CD4-positive, alpha-beta T cell (primary cell): ENCODE measurements around the gene STK32C. TPM values are rescaled to one million over a fixed set of nuclear protein-coding genes. Genes with fewer than 3 reads are reported as not detected.

Source experiments
- ATAC-seq: fragments of 200-7000 bp; cut with Tn5 transposase; one replicate; pipeline ENCODE4 v1.10.0; 2022; ENCODE audit warnings: mild to moderate bottlenecking; ENCODE audit not compliant: poor library complexity
- CTCF ChIA-PET: fragments of 350-600 bp; sonication (Branson Sonifier 250); formaldehyde crosslinking; loops from one replicate; lab custom pipeline; 2021; ENCODE audit warnings: antibody characterized with exemption, inconsistent platforms; lab: Charles Lee
- POLR2A ChIA-PET: fragments of 350-600 bp; sonication (Branson Sonifier 250); formaldehyde crosslinking; loops from one replicate; lab custom pipeline; 2021; ENCODE audit warnings: antibody characterized with exemption, inconsistent platforms; lab: Charles Lee
- DNase-seq, 14 experiments: peaks; one replicate each; pipeline ENCODE4 v3.0.0-alpha.2; 2013 to 2020; ENCODE audit warnings: mixed read lengths in 2 of 14
- H3K27ac ChIP-seq, 2 donors: one replicate each; pipeline versions ENCODE4 v1.5.1 to v1.7.0; 2013; ENCODE audit warnings: low read length in 2 of 2, low read depth in 1 of 2, mild to moderate bottlenecking in 1 of 2
- H3K27me3 ChIP-seq, 2 experiments: 1 replicate in 1 of 2; 2 replicates in 1 of 2; pipeline versions ENCODE4 v1.6.1 to v1.7.0; 2013; ENCODE audit warnings: low read length in 2 of 2, control low read depth in 1 of 2, mild to moderate bottlenecking in 1 of 2, moderate library complexity in 1 of 2; ENCODE audit not compliant: insufficient read depth in 2 of 2, control insufficient read depth in 1 of 2
- H3K36me3 ChIP-seq: one replicate; pipeline ENCODE4 v1.6.1; 2013; ENCODE audit warnings: low read length, control low read depth; ENCODE audit not compliant: insufficient read depth
- H3K4me1 ChIP-seq: one replicate; pipeline ENCODE4 v1.6.1; 2013; ENCODE audit warnings: low read length, control low read depth; ENCODE audit not compliant: insufficient read depth
- H3K4me3 ChIP-seq: one replicate; pipeline ENCODE4 v1.5.1; 2013; ENCODE audit warnings: mild to moderate bottlenecking, low read length, moderate library complexity
- H3K9me3 ChIP-seq, 2 experiments: 1 replicate in 1 of 2; 2 replicates in 1 of 2; pipeline versions ENCODE4 v1.6.1 to v1.7.0; 2013; ENCODE audit warnings: low read length in 2 of 2, mild to moderate bottlenecking in 2 of 2, control low read depth in 1 of 2, moderate library complexity in 1 of 2; ENCODE audit not compliant: control insufficient read depth in 1 of 2, insufficient read depth in 1 of 2
- H3K27ac Mint-ChIP-seq: one replicate; pipeline ENCODE4 v1.8.0; 2020; ENCODE audit warnings: mixed read lengths
- H3K27me3 Mint-ChIP-seq: one replicate; pipeline ENCODE4 v1.8.0; 2021; ENCODE audit warnings: mixed read lengths
- H3K36me3 Mint-ChIP-seq: one replicate; pipeline ENCODE4 v1.8.0; 2021; ENCODE audit warnings: low read depth, mixed read lengths
- H3K4me1 Mint-ChIP-seq: one replicate; pipeline ENCODE4 v1.8.0; 2021; ENCODE audit warnings: low read depth, mixed read lengths
- H3K4me3 Mint-ChIP-seq: one replicate; pipeline ENCODE4 v1.8.0; 2020; ENCODE audit warnings: mild to moderate bottlenecking, mixed read lengths
- H3K9me3 Mint-ChIP-seq: one replicate; pipeline ENCODE4 v1.8.0; 2020; ENCODE audit warnings: mixed read lengths
- CTCF ChIP-seq: fragments of 200-600 bp; IDR thresholded peaks from one replicate; pipeline ENCODE4 v1.8.0; 2022; ENCODE audit warnings: antibody characterized with exemption, mild to moderate bottlenecking
- intact Hi-C, 2 experiments: fragments of 100-400 bp; cut with DNase I in 1 of 2; cut with micrococcal nuclease in 1 of 2; formaldehyde crosslinking; loops; one replicate each; pipeline versions ENCODE4 v1.15.1 to v1.9.0; 2023 to 2025; cut with DNase I, micrococcal nuclease
- total RNA-seq, 174 experiments: library from RNA in 2 of 174; stranded (reverse) in 2 of 174; gene quantifications; one replicate each; pipeline ENCODE4 v1.2.3 and lab custom pipeline; 2021 to 2026

The STK32C gene
- total RNA-seq, 2 experiments from 2014 or later, result 4.9 to 5.2 TPM

GRCh38 chr10:132179551-132180392, 128.0 kb downstream of the STK32C start:
- Histone ChIP-seq H3K4me3 (no peak overlapping the region), H3K4me1 (no peaks in the 10 kb centered on the region), H3K9me3 (peaks cover 0 to 7% of the 10 kb centered on the region in 2 experiments), H3K27ac (no peak overlapping the region), H3K27me3 (peaks cover 13 to 27% of the 10 kb centered on the region in 2 experiments), H3K36me3 (no peaks in the 10 kb centered on the region)
- Mint-ChIP-seq H3K36me3 (no peaks in the 10 kb centered on the region), H3K27ac (no peak overlapping the region), H3K4me3 (no peak overlapping the region), H3K4me1 (peaks cover 2% of the 10 kb centered on the region), H3K27me3 (peaks cover 70% of the 10 kb centered on the region), H3K9me3 (no peaks in the 10 kb centered on the region)
- ATAC-seq (no peak), DNase-seq (no peak)
- no peak for TF ChIP-seq CTCF
- POLR2A ChIA-PET, result no interaction called here
- intact Hi-C loops, result no loop called here
- CTCF ChIA-PET, result no interaction called here

DNA sequence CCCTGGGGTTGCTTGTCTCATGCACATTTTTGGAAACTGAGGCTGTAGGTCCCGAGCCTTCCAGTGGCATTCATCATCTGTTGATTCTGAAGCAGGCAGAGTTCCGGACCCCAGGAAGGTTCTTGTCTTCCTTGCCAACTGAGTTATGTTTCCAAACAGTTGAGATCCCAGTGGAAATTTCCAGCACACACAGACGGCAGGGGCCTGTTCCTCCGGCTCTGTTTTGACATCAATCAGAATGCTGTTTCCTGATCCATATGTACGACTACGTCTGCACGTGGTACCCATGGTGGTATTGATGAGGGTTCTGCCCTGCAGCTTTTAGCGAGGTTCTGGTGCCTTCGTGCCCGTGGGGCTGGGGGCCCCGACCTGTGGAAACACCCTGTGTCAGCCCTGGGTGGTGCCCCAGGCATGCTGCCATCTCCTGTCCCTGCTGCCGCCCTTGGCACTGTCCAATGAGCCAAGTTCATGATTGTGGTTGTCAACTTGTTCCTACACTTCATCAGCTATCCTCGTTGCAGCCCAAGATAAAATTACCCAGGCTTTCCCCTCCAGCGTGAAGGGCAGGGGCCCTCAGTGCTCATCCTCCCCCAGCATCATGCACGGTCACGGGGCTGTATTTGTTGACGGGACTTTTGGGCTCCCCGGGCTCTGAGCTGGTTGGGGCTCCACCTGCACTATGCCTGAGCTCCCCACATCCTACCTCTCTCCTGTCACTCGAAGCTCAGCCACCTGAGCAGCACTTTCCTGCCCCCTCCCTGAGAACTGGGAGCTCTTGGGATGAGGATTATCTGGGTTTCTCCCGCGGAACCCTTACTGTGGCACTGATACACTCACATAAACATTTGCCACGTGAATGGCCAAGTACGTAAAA, 128.8 kb downstream of the STK32C start:
- ChIA-PET CTCF (no interaction called here), POLR2A (no interaction called here)
- TF ChIP-seq CTCF, result no peak
- peaks cover 0 to 5% of the 10 kb centered on the region in 2 experiments for H3K9me3 ChIP-seq
- Mint-ChIP-seq H3K27me3 (peaks cover 63% of the 10 kb centered on the region), H3K27ac (no peak overlapping the region), H3K36me3 (no peaks in the 10 kb centered on the region), H3K9me3 (no peaks in the 10 kb centered on the region), H3K4me1 (peaks cover 4% of the 10 kb centered on the region), H3K4me3 (no peak overlapping the region)
- no peak overlapping the region for H3K4me3 ChIP-seq
- ATAC-seq, result no peak
- peaks cover 13 to 27% of the 10 kb centered on the region in 2 experiments for H3K27me3 ChIP-seq
- no peak for DNase-seq
- no peak overlapping the region for H3K27ac ChIP-seq
- no peaks in the 10 kb centered on the region for H3K4me1 ChIP-seq
- intact Hi-C loops, result no loop called here
- H3K36me3 ChIP-seq, result no peaks in the 10 kb centered on the region

DNA sequence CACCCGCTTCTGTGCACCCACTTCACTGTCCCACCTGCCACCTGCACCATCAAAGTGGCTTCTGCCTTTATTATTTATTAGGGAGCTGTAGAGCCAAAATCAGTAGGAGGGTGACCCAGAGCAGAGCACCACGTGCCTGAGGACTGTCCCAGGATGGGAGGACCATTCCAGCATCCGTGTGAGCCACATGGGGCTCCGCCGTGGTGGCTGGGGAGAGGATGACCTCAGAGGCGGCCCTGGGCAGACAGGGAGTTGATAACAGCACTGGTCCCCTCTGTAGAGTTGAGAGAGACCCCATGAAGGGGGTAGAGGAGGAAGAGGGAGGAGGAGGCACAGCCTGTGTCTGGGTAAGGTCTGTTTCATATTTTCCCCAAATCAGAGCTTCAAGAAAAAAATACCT, 129.7 kb downstream of the STK32C start:
- Histone ChIP-seq H3K27ac (no peak overlapping the region), H3K9me3 (peaks cover 0 to 5% of the 10 kb centered on the region in 2 experiments), H3K36me3 (no peaks in the 10 kb centered on the region), H3K4me3 (no peak overlapping the region), H3K27me3 (peaks cover 13 to 27% of the 10 kb centered on the region in 2 experiments), H3K4me1 (peaks cover 3% of the 10 kb centered on the region)
- no peak overlapping the region for H3K4me3 Mint-ChIP-seq
- peaks cover 8% of the 10 kb centered on the region for H3K4me1 Mint-ChIP-seq
- no peaks in the 10 kb centered on the region for H3K36me3 Mint-ChIP-seq
- H3K27me3 Mint-ChIP-seq, result peaks cover 55% of the 10 kb centered on the region
- CTCF ChIA-PET, result no interaction called here
- intact Hi-C loops, result no loop called here
- no peak for TF ChIP-seq CTCF
- DNase-seq, result no peak
- no peak for ATAC-seq
- H3K27ac Mint-ChIP-seq, result no peak overlapping the region
- H3K9me3 Mint-ChIP-seq, result no peaks in the 10 kb centered on the region
- POLR2A ChIA-PET, result no interaction called here
